GM06990 (cell line): ENCODE results near the gene SLC8B1.

Source experiments
- DNase-seq: peaks from one replicate; pipeline ENCODE4 v3.0.0-alpha.2; 2011; ENCODE audit not compliant: insufficient read length; ENCODE audit errors: extremely low read depth
- H3K27me3 ChIP-seq: replicated peaks from 2 replicates; pipeline ENCODE4 v1.6.0; 2011; ENCODE audit warnings: low read length; ENCODE audit not compliant: control insufficient read depth, insufficient read depth
- H3K36me3 ChIP-seq: 2 replicates; pipeline ENCODE4 v1.5.1; 2011; ENCODE audit warnings: low read length; ENCODE audit not compliant: control insufficient read depth, insufficient read depth
- H3K4me3 ChIP-seq: replicated peaks from 2 replicates; pipeline ENCODE4 v1.5.1; 2011; ENCODE audit warnings: low read depth, mild to moderate bottlenecking, control low read depth, low read length
- CTCF ChIP-seq: IDR thresholded peaks from 2 replicates; pipeline ENCODE4 v1.5.1; 2011; ENCODE audit warnings: low read length, control low read depth, mild to moderate bottlenecking, inconsistent platforms; ENCODE audit not compliant: insufficient read depth, poor library complexity, severe bottlenecking

SLC8B1 gene

GRCh38 chr12:113252494-113252893, 82.4 kb downstream of the SLC8B1 start:
- no peak for TF ChIP-seq CTCF
- peaks cover 11% of the 10 kb centered on the region for H3K36me3 ChIP-seq
- no peak overlapping the region for H3K4me3 ChIP-seq
- DNase-seq: no peak
- no peaks in the 10 kb centered on the region for H3K27me3 ChIP-seq

GRCh38 chr12:113251404-113252070, 83.4 kb downstream of the SLC8B1 start:
- no peak overlapping the region for H3K4me3 ChIP-seq
- no peak for DNase-seq
- no peaks in the 10 kb centered on the region for H3K27me3 ChIP-seq
- no peak for TF ChIP-seq CTCF
- H3K36me3 ChIP-seq: peaks cover 15% of the 10 kb centered on the region

GRCh38 chr12:113250045-113250444, 84.9 kb downstream of the SLC8B1 start:
- H3K36me3 ChIP-seq: peaks cover 20% of the 10 kb centered on the region
- no peak for DNase-seq
- TF ChIP-seq CTCF: no peak
- H3K27me3 ChIP-seq: no peaks in the 10 kb centered on the region
- no peak overlapping the region for H3K4me3 ChIP-seq

- H3K4me3 ChIP-seq: no peak overlapping the region
- TF ChIP-seq CTCF: no peak
- H3K36me3 ChIP-seq: peaks cover 21% of the 10 kb centered on the region
- H3K27me3 ChIP-seq: no peaks in the 10 kb centered on the region
- DNase-seq: no peak
These were observed 85.4 kb downstream of the SLC8B1 start for GRCh38 chr12:113249546-113249945.

- no peak for DNase-seq
- Histone ChIP-seq H3K4me3 (no peak overlapping the region), H3K27me3 (no peaks in the 10 kb centered on the region), H3K36me3 (peaks cover 21% of the 10 kb centered on the region)
- no peak for TF ChIP-seq CTCF
These were observed 86.0 kb downstream of the SLC8B1 start for GRCh38 chr12:113248842-113249435.
